ENCODE measurements around the gene INO80D.
"Not testable (repeated sequence)": the region's sequence is repeated elsewhere in the genome, so short reads cannot be mapped to it uniquely, and the experiment has no call there.

The INO80D gene

GRCh38 chr2:206083602-206084438, 2.2 kb downstream of the INO80D start:
- peak in 2 of 5 donors; percentile 1 to 42 for DNase-seq

GRCh38 chr2:206082298-206082843, 3.6 kb downstream of the INO80D start:
- DNase-seq, result no peak

- DNase-seq, result no peak
These were observed 5.0 kb downstream of the INO80D start for GRCh38 chr2:206080927-206081326.

GRCh38 chr2:206079699-206080465, 6.1 kb downstream of the INO80D start:
- DNase-seq, result no peak

- not testable (repeated sequence) for DNase-seq
These were observed 8.1 kb downstream of the INO80D start for GRCh38 chr2:206077879-206078278.

GRCh38 chr2:206075113-206075512, 10.9 kb downstream of the INO80D start:
- no peak for DNase-seq

- no peak for DNase-seq
These were observed 14.2 kb downstream of the INO80D start for GRCh38 chr2:206071807-206072206.

- no peak for DNase-seq
These were observed 16.6 kb downstream of the INO80D start for GRCh38 chr2:206069417-206069816.

- DNase-seq, result no peak
These were observed 17.8 kb downstream of the INO80D start for GRCh38 chr2:206068207-206068606.

GRCh38 chr2:206064077-206064476, 21.9 kb downstream of the INO80D start:
- no peak for DNase-seq

GRCh38 chr2:206063635-206064034, 22.3 kb downstream of the INO80D start:
- no peak for DNase-seq

- DNase-seq, result no peak
These were observed 23.2 kb downstream of the INO80D start for GRCh38 chr2:206062724-206063123.

GRCh38 chr2:206056286-206056685, 29.7 kb downstream of the INO80D start:
- no peak for DNase-seq

GRCh38 chr2:206054952-206055351, 31.0 kb downstream of the INO80D start:
- DNase-seq, result no peak

- DNase-seq, result no peak
These were observed 34.1 kb downstream of the INO80D start for GRCh38 chr2:206051912-206052311.

GRCh38 chr2:206049392-206049791, 36.6 kb downstream of the INO80D start:
- DNase-seq, result no peak

GRCh38 chr2:206045251-206045650, 40.7 kb downstream of the INO80D start:
- DNase-seq, result no peak

- no peak for DNase-seq
These were observed 45.4 kb downstream of the INO80D start for GRCh38 chr2:206040525-206040924.

GRCh38 chr2:206035393-206035792, 50.6 kb downstream of the INO80D start:
- DNase-seq, result not testable (repeated sequence)

GRCh38 chr2:206033452-206033851, 52.5 kb downstream of the INO80D start:
- DNase-seq, result not testable (repeated sequence)

GRCh38 chr2:206031950-206032567, 53.9 kb downstream of the INO80D start:
- DNase-seq, result no peak

GRCh38 chr2:206031162-206031784, 54.7 kb downstream of the INO80D start:
- DNase-seq, result peak in 1 of 5 donors; percentile 54

- DNase-seq, result no peak
These were observed 57.9 kb downstream of the INO80D start for GRCh38 chr2:206028101-206028500.

All from T-helper 1 cell (primary cell).